GM12875 (cell line): ENCODE measurements around the gene LSM5.
A peak's percentile ranks its signal among the peaks of the same experiment; 100 is the strongest.

ENCODE experiments used
- H3K4me3 ChIP-seq: one replicate; pipeline ENCODE4 v1.5.1; 2011; ENCODE audit warnings: low read depth, low read length, control low read depth
- TF ChIP-seq, protein P1 (sequence below): IDR thresholded peaks from 2 replicates; pipeline ENCODE4 v1.5.1; 2011; ENCODE audit warnings: low read depth, mild to moderate bottlenecking, control low read depth, inconsistent platforms, low read length, moderate library complexity, borderline replicate concordance; ENCODE audit not compliant: insufficient read depth

The LSM5 gene

GRCh38 chr7:32495298-32496051, 5.3 kb upstream of the LSM5 start, which contains the start of gene AVL9:
TSS of gene AVL9 (plus strand) at chr7:32495489. CDS start at chr7:32495710, 221 bp downstream.
- peak within 1 kb of the TSS; percentile 97 for H3K4me3 ChIP-seq
- TF ChIP-seq, protein P1, sequence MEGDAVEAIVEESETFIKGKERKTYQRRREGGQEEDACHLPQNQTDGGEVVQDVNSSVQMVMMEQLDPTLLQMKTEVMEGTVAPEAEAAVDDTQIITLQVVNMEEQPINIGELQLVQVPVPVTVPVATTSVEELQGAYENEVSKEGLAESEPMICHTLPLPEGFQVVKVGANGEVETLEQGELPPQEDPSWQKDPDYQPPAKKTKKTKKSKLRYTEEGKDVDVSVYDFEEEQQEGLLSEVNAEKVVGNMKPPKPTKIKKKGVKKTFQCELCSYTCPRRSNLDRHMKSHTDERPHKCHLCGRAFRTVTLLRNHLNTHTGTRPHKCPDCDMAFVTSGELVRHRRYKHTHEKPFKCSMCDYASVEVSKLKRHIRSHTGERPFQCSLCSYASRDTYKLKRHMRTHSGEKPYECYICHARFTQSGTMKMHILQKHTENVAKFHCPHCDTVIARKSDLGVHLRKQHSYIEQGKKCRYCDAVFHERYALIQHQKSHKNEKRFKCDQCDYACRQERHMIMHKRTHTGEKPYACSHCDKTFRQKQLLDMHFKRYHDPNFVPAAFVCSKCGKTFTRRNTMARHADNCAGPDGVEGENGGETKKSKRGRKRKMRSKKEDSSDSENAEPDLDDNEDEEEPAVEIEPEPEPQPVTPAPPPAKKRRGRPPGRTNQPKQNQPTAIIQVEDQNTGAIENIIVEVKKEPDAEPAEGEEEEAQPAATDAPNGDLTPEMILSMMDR: no peak

DNA sequence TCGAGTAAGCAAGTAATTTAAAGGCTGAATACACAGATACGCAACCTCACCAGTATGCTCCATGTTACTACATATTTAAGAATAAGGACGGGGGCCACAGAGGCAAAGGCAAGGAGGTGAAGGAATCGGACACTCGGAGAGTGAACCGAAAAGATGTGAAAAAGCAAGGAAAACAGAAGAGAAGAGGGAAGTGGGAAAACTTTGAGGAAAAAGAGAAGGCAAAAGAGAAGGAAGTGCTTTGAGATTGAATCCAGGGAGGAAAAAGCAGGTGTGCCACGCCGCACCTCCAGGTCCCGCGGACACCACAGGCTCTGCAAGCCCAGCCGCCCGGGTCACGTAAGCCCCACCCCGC, 4.7 kb upstream of the LSM5 start:
- TF ChIP-seq, protein P1: no peak
- peak overlapping the region; percentile 50 for H3K4me3 ChIP-seq

- H3K4me3 ChIP-seq: peak overlapping the region; percentile 89
- TF ChIP-seq, protein P1: no peak
Observed at GRCh38 chr7:32489788-32490126, 423 bp downstream of the LSM5 start.

GRCh38 chr7:32481921-32482320, 8.3 kb downstream of the LSM5 start:
- TF ChIP-seq, protein P1: no peak
- no peak overlapping the region for H3K4me3 ChIP-seq

DNA sequence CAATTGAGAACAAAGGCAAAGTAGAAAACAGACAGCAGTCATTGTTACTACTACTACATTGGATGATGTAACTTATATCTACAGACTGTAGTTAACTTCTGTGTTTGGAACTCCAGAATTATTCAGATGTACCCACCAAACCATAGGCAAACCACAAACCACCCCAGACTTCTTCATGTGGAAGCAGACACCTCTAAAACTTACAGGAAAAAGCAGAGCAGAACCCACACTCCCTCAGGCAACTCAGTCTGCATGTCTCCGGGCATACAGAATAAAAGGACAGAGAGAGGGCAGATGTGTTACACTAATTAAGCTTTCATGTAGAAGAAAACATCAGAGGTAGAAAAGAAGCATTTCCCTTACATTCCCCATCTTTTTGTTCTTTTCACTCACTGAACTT, 9.0 kb downstream of the LSM5 start:
- H3K4me3 ChIP-seq: no peak overlapping the region
- TF ChIP-seq, protein P1: no peak

DNA sequence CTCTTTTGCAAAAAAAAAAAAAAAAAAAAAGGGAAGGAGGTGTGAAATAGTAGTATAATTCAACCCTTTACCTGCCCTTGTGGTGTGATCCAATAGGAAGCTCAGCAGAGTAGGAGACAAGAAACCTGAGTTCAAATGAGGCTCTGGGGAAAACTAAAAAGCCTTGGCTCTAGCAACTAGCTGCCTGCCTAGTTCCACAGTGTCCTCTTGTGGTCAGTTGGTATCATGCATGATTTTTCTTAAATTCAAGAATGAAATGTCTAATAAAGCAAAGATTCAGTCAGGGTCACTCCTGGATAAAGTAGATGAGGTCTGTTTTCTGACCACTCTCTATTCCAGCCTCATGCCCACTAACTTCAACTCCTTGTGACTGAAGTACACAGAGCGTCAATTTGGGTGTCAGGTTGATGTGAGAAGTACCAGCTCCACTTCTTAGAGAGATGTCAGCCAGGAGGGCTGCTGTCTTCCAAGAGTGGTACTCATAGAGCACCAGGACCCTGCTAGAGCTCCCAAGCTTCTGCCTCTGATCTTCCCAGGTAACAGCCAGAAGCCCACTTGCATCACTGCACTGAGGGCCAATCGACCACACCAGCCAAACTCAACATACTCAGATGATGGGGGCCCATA, 10.5 kb downstream of the LSM5 start:
- H3K4me3 ChIP-seq: no peak overlapping the region
- TF ChIP-seq, protein P1: peak; percentile 78

DNA sequence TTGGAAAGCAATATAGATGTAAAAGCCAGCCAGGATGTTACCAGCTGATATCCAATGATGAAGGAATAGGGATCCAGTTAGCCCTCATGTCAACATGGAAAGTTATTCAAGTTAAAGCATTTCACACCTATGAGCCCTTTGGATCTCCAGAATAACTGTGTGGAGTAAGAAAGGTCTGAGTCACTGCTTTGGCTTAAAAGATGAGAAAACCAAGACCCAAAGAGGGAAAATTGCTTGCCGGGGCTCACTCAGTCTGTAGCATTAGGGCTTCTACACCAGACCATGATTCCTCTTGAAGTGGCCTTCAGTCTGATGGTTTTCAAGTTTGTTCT, 12.6 kb downstream of the LSM5 start:
- TF ChIP-seq, protein P1: no peak
- no peak overlapping the region for H3K4me3 ChIP-seq
